Gastrocnemius medialis (tissue), 4 donors: ENCODE results near the gene SCN5A. TPM values are rescaled to one million over a fixed set of nuclear protein-coding genes. Genes with fewer than 3 reads are reported as not detected.

Experiments used
- ATAC-seq, 2 donors: fragments of 150-250 bp; one replicate each; pipeline ENCODE4 v1.9.1; 2016
- DNase-seq, 2 donors: peaks; one replicate each; pipeline ENCODE4 v3.0.0-alpha.2; 2019
- H3K27ac ChIP-seq, 4 donors: fragments of 200-600 bp; sonication (generic); 1 replicate in 1 of 4; 2 replicates in 3 of 4; pipeline ENCODE4 v1.5.1; 2016 to 2018; ENCODE audit warnings: mild to moderate bottlenecking in 2 of 4, moderate library complexity in 1 of 4
- H3K27me3 ChIP-seq, 3 donors: fragments of 200-600 bp; sonication (generic) in 2 of 3; 1 replicate in 1 of 3; 2 replicates in 2 of 3; pipeline versions ENCODE4 v1.5.1 to v1.6.0; 2016 to 2019; ENCODE audit warnings: mild to moderate bottlenecking in 1 of 3, moderate library complexity in 1 of 3
- H3K36me3 ChIP-seq, 2 donors: fragments of 200-600 bp; sonication (generic) in 1 of 2; one replicate each; pipeline ENCODE4 v1.5.1; 2017 to 2018
- H3K4me1 ChIP-seq, 2 donors: fragments of 200-600 bp; sonication (generic) in 1 of 2; one replicate each; pipeline ENCODE4 v1.5.1; 2016 to 2017; ENCODE audit warnings: mild to moderate bottlenecking in 2 of 2
- H3K4me3 ChIP-seq, 4 donors: fragments of 200-600 bp; sonication (generic) in 3 of 4; 1 replicate in 1 of 4; 2 replicates in 3 of 4; pipeline ENCODE4 v1.5.1; 2016 to 2019; ENCODE audit warnings: mild to moderate bottlenecking in 2 of 4
- H3K9me3 ChIP-seq, 3 donors: fragments of 200-600 bp; sonication (generic) in 2 of 3; 1 replicate in 1 of 3; 2 replicates in 2 of 3; pipeline ENCODE4 v1.5.1; 2016 to 2019
- CTCF ChIP-seq, 5 experiments: fragments of 450-650 bp in 3 of 5; fragments of 200-600 bp in 2 of 5; sonication (generic) in 2 of 5; IDR thresholded peaks in 4 of 5; conservative IDR thresholded peaks in 1 of 5; 1 replicate in 4 of 5; 2 replicates in 1 of 5; pipeline ENCODE4 v1.5.1; 2016 to 2019; ENCODE audit warnings: antibody characterized with exemption in 5 of 5, mild to moderate bottlenecking in 3 of 5, moderate library complexity in 3 of 5
- POLR2A ChIP-seq, 2 donors: fragments of 450-650 bp; IDR thresholded peaks; one replicate each; pipeline ENCODE4 v1.6.1; 2017; ENCODE audit warnings: antibody characterized with exemption in 2 of 2, mild to moderate bottlenecking in 2 of 2, moderate library complexity in 2 of 2
- in situ Hi-C, 4 donors: fragments of 200-750 bp; cut with MboI; loops; one replicate each; pipeline versions ENCODE4 v1.15.0 to v1.8.0; 2017; ENCODE audit warnings: low sequenced_read_pairs in 4 of 4
- intact Hi-C: fragments of 100-400 bp; cut with DNase I; formaldehyde crosslinking; loops from one replicate; pipeline ENCODE4 v1.15.1; 2023; ENCODE audit warnings: low total_unique reads
- total RNA-seq, 4 donors: library from RNA; depleted of rRNA; stranded (reverse); fragments of >200 nt; gene quantifications; one replicate each; pipeline versions ENCODE4 v1.1.0 to v1.2.3, GENCODE V29; 2016

SCN5A gene
- total RNA-seq, 4 donors from 2014 or later: 0.05 to 4.3 (median 2.8) TPM; not detected in 1

GRCh38 chr3:38538773-38539353 is 110.6 kb downstream of the SCN5A start:
- Histone ChIP-seq H3K27me3 (no peaks in the 10 kb centered on the region), H3K27ac (no peak overlapping the region), H3K4me1 (peaks cover 0 to 22% of the 10 kb centered on the region in 2 donors), H3K36me3 (no peaks in the 10 kb centered on the region), H3K4me3 (no peak overlapping the region), H3K9me3 (no peaks in the 10 kb centered on the region)
- no peak for DNase-seq
- no peak for ATAC-seq
- intact Hi-C loops (loop anchor here (10.0 kb wide), 1 partner anchor 906 kb away; no protein-coding TSS in a partner anchor), in situ Hi-C loops (loop anchor here in 1 of 4 donors (25.0 kb wide), 1 partner anchor 473 kb away; no protein-coding TSS in a partner anchor)
- TF ChIP-seq CTCF (IDR thresholded peaks at IDR 0.05 in 4 of 5, conservative IDR thresholded peaks at IDR 0.05 in 1 of 5) (no peak), POLR2A (IDR thresholded peaks at IDR 0.05) (no peak)

GRCh38 chr3:38536671-38537070 is 112.8 kb downstream of the SCN5A start:
- Histone ChIP-seq H3K9me3 (no peaks in the 10 kb centered on the region), H3K4me3 (no peak overlapping the region), H3K27me3 (no peaks in the 10 kb centered on the region), H3K4me1 (no peaks in the 10 kb centered on the region), H3K27ac (no peak overlapping the region), H3K36me3 (no peaks in the 10 kb centered on the region)
- DNase-seq: no peak
- no peak for TF ChIP-seq CTCF (IDR thresholded peaks at IDR 0.05 in 4 of 5, conservative IDR thresholded peaks at IDR 0.05 in 1 of 5)
- TF ChIP-seq POLR2A (IDR thresholded peaks at IDR 0.05): no peak
- intact Hi-C loops: loop anchor here (10.0 kb wide), 1 partner anchor 908 kb away; no protein-coding TSS in a partner anchor
- ATAC-seq: no peak
- in situ Hi-C loops: loop anchor here in 1 of 4 donors (25.0 kb wide), 1 partner anchor 476 kb away; no protein-coding TSS in a partner anchor

- intact Hi-C loops: loop anchor here (10.0 kb wide), 1 partner anchor 910 kb away; no protein-coding TSS in a partner anchor
- in situ Hi-C loops: loop anchor here in 1 of 4 donors (25.0 kb wide), 1 partner anchor 478 kb away; no protein-coding TSS in a partner anchor
- H3K4me1 ChIP-seq: no peaks in the 10 kb centered on the region
These were observed 114.9 kb downstream of the SCN5A start for GRCh38 chr3:38534604-38535003.

GRCh38 chr3:38534180-38534579 is 115.3 kb downstream of the SCN5A start:
- intact Hi-C loops: loop anchor here (10.0 kb wide), 1 partner anchor 911 kb away; no protein-coding TSS in a partner anchor
- in situ Hi-C loops: loop anchor here in 1 of 4 donors (25.0 kb wide), 1 partner anchor 478 kb away; no protein-coding TSS in a partner anchor

More at GRCh38 chr3:38534604-38535003, 114.9 kb downstream of the SCN5A start:
- ATAC-seq (no peak), DNase-seq (no peak)
- no peaks in the 10 kb centered on the region for H3K27me3 ChIP-seq
- H3K36me3 ChIP-seq: no peaks in the 10 kb centered on the region
- no peak overlapping the region for H3K27ac ChIP-seq
- no peak overlapping the region for H3K4me3 ChIP-seq
- H3K9me3 ChIP-seq: no peaks in the 10 kb centered on the region
- TF ChIP-seq CTCF (IDR thresholded peaks at IDR 0.05 in 4 of 5, conservative IDR thresholded peaks at IDR 0.05 in 1 of 5) (no peak), POLR2A (IDR thresholded peaks at IDR 0.05) (no peak)

More at GRCh38 chr3:38534180-38534579, 115.3 kb downstream of the SCN5A start:
- Histone ChIP-seq H3K36me3 (no peaks in the 10 kb centered on the region), H3K27me3 (no peaks in the 10 kb centered on the region), H3K4me3 (no peak overlapping the region), H3K4me1 (no peaks in the 10 kb centered on the region), H3K9me3 (no peaks in the 10 kb centered on the region), H3K27ac (no peak overlapping the region)
- DNase-seq (no peak), ATAC-seq (no peak)
- TF ChIP-seq CTCF (IDR thresholded peaks at IDR 0.05 in 4 of 5, conservative IDR thresholded peaks at IDR 0.05 in 1 of 5) (no peak), POLR2A (IDR thresholded peaks at IDR 0.05) (no peak)
